Glomerular endothelial cell (primary cell): ENCODE measurements around the gene AP3S2. TPM values are rescaled to one million over a fixed set of nuclear protein-coding genes. Genes with fewer than 3 reads are reported as not detected.

Experiments
- DNase-seq: peaks from one replicate; pipeline ENCODE4 v3.0.0-alpha.2; 2011; ENCODE audit warnings: low read depth, low spot score; ENCODE audit errors: extremely low read depth
- total RNA-seq: library from RNA; depleted of rRNA; stranded (reverse); fragments of >200 nt; gene quantifications from 2 replicates; pipeline ENCODE4 v1.2.3, GENCODE V29; 2015

AP3S2 gene
- total RNA-seq, 1 donor from 2014 or later: 31.4 TPM

DNA sequence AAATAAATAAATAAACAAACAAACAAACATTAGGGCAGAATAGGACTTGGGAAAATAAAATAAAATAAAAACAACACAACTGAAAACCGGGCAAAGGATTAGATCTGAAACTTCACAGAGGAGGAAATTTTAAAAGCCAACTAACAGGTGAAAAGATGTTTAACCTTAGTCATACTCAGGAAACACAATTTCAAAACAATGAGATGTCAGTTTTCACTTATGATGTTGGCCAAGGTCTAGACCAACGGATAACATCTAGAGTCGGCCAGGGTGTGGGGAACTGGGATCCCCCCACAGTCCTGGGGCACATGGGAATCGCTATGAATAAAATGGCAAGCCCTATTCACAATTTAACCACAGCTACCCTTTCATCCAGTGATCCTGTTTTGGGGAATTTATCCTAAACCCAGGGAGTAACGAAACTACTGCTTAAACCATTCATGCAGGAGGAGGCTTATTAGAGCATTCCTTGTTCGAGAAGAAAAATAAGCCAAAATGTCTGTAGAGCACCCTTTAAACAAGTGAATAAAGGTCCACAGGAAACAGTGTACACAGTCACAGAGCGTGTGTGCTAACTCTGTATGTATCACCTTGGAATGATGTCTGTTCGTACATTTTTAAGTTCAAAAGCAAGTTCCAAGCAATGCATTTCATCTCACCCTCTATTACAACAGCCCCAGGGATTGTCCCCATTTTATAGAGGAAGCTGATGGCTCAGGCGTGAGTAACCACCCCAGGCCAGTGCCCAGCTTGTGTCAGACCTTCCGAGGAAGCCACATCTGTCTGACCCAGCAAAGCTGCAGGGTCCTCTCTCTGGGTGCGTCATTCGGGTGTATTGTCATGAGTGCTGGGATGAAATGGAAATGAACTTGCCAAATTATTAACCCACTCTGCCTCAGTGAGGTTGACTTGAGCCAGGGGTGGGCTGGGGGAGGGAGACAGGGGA, 72.9 kb downstream of the AP3S2 start:
- DNase-seq: no peak

DNA sequence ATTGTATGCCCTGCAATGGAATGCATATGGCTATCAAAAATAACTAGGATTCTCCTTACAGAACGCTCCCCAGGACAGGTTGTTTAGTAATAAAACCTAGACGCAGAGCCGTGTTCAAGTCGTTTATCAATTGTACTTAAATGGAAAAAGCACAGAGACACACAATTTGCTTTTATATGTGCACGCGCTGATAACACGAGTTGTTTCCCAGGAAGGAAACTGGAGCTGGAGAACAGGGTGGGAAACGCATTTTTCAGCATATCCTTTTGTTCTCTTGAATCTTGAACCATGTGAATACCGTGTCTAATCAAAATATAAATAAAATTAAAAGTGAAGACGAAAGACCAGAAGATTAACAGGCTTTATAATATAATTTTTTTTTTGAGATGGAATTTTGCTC, 75.5 kb downstream of the AP3S2 start:
- DNase-seq: no peak

DNA sequence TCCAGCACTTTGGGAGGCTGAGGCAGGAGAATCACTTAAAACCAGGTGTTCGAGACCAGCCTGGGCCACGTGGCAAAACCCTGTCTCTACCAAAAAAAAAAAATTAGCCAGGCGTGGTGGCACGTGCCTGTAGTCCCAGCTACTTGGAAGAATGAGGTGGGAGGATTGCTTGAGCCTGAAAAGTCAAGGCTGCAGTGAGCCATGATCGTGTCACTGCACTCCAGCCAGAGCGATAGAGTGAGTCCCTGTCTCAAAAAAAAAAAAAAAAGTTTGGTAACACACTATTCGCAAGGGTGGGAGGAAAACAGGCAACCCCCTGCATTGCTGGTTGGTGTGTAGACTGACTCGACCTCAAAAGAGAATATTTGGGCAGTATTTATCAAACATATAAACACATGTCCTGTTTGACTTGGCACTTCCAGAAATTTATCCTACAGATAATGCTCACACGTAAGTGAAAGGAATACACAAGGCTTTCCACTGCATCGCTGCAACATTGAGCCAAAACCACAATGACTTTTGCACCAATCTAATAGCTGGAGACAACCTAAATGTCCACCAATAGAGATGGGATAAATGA, 76.0 kb downstream of the AP3S2 start:
- DNase-seq: no peak

DNA sequence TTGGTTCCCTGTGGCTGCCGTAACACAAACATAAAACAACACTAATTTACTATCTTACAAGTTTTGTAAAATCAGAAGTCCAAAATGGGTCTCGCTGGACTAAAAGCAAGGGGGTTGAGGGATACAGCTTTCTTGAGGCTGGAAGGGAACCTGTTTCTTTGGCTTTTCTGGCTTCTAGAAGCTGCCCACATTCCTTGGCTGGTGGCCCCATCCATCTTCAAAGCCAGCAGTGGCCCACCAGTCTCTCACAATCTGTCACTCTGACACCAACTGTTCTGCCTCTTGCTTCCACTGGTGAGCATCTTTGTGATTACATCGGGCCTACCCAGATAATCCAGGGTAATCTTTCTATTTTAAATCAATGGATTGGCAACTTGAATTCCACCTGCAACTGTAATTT, 78.0 kb downstream of the AP3S2 start:
- no peak for DNase-seq

DNA sequence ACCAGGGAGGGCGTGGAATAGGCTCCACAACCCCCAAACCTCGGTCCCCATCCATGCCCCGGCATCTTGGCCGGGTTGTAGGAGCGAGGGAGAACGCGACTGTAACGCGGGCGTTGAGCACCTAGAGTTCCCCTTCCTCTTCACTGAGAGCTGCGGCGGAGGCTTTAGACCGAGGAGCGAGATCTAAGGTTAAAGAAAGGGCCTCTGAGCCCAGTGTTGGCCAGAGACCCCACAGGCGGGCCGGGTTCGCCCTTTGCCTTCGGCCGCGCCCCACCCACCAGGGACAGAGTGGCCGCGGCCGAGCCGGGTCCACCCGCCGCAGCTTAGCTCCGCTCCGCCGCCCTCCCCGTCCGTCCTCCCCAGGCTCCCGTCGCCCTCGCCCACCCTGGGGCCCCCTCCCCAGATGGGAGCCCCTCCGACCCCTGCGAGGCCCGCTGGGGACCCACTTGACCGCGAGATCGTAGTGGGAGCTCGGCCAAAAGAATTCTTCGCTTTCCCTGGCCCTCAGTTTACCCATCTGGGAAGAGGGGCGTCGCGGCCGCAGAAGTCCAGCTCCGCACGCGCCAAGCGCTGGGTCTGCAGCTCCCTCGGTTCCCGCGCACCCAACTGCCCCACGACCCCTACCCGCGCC, 79.6 kb downstream of the AP3S2 start:
- no peak for DNase-seq

DNA sequence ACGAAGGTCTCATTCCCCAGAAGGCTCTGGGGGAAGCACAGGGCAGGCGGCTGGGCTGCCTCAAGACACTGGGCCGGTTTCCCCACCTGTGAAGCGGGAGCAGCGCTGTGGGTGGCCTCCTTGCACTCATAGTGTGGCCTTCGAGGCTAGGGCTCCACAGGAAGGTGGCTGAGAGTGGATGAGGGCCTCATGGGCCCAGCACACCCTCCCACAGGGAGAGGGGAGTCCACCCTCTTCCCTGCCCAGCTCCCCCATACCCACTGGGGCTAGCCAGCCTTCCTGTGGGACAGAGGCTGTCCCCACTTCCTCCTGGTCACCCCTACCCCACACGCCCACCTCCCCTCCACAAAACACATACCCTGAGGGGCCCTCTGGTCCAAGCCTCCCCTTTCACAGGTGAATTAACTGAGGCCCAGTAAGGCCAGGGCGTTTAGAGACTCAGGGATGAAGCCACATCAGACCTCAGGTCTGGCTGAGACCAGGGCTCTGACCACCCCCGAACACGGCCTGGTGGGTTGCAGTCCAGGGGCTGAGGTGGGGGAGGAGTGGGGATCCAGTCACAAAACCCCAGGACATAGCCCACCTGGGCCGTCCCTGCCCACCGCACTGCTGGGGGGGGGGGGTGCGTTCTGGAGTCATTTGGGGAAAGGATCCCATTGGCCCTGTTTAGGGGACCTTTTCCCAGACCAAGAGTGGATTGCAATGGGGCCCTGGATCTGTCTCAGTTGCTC, 80.2 kb downstream of the AP3S2 start:
- no peak for DNase-seq

DNA sequence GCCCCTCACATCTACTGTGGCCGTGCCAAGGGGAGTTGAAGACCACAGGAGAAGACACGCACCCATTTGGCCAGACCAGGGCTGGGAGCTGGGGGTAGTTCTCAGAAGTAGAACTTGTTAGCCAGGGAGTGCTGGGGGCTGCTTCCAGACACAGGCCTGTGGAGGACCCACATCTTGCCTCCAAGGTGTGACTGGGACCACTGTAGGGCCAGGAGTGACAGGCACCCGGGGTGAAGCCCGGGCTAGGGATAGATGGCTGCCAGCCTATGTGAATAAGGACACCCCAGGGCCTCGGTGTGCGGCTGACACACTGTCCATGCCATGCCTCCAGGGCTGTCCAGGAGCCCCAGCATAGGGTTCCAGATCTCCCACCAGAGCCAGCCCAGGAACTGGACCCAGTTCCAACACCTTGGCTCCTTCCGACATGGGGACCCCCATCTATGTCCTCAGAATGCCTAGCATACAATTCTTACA, 80.9 kb downstream of the AP3S2 start:
- no peak for DNase-seq

DNA sequence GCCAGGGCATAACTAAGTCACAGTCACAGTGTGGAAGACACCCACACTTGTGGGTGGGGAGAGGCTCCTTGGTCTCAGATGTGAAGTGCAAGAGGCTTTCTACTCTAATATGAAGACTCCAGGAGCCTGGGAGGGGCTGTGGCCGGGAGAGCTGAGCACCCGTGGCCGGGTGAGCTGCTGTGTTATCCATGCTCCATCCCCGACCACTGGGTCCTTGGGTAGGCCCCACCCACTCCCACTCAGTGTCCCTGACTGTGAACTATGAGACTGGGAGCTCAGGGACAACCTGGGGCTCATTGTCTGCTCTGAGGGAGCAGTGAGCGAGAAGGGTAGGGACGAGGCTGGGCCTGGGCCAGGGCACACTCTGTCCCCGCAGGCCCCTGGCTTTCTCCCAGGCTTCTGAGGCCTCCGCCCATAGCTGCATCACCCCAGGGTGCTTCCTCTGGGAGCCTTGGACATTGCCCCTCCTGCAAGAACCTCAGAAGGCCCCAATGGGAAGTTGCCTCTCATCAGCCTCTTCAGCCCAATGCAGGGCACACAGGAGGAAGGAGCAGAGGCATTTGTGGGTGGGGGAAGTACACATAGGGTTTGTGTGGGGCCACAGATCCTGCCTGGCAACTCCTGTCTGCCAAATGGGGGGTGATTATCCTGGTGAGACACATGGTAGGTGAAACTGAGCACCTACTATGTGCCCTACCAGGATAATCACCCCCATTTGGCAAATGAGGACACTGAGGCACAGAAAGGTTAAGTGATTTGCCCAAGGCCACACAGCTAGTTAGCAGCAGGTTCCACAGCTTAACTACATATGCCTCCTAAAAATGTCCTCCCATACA, 81.6 kb downstream of the AP3S2 start:
- DNase-seq: no peak

DNA sequence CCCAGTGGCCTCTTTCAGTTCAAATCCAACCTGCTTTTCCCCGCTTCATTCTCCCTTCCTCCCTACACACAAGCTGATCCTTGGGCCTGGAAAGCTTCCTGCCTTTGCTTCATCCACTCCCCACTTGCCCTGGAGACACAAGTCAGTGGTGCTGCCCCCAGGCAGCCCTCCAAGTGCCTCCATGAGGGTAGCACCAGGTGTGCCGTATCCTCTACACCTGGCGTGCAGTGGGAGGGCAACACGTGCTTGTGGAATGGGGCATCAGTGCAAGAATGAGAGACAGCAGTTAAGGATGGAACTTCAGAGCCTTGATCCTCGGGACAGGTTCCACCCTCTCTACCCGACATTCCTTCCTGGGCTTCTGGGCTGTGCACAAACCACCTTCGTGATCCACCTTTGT, 83.0 kb downstream of the AP3S2 start:
- no peak for DNase-seq

DNA sequence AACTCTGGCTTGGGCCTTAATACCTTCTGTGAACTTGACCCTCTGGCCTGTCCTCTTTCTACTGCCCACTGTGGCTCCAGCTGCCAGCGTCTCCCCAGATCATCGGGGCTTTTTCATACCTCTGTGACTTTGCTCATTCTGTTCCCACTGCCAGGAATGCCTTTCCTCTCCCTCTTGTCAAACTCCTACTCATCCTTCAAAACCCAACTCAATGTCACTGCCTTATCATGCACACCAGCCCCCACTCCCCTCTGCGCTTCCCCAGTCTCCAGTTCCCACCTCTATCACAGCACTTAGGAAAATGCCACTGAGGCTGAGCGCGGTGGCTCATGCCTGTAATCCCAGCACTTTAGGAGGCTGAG, 84.0 kb downstream of the AP3S2 start:
- no peak for DNase-seq

DNA sequence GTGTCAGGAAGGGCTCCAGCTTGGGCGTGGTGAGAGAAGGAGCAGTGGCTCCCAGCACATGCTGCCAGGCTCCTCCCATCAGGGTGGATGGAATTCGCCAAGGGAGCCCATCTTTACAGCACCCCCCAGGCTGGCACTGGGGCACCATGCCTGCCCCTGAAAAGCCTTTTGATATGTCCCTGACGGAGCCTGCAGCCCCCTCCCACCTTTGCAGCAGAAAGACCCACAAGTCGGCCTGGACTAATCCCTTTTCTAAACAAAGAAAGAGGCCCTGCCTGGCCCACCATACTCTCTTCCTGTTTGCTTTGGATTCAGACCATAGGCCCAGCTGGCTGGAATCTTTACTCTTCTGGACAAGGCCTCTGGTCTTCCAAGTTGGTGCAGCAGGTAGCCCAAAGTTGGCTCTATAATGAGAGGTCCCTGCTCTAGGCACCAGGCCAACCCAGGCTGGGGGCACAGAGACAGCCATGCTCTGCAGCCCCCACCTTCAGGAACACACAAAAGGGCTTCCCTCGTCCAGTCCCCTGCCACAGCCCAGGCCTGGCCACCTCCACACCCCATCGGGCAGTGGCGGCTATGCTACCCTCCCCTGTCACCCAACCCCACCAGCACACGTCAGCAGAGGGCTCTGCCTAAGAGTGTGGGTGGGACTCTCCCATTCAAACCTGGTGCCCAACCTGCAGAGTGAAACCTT, 84.6 kb downstream of the AP3S2 start:
- no peak for DNase-seq

DNA sequence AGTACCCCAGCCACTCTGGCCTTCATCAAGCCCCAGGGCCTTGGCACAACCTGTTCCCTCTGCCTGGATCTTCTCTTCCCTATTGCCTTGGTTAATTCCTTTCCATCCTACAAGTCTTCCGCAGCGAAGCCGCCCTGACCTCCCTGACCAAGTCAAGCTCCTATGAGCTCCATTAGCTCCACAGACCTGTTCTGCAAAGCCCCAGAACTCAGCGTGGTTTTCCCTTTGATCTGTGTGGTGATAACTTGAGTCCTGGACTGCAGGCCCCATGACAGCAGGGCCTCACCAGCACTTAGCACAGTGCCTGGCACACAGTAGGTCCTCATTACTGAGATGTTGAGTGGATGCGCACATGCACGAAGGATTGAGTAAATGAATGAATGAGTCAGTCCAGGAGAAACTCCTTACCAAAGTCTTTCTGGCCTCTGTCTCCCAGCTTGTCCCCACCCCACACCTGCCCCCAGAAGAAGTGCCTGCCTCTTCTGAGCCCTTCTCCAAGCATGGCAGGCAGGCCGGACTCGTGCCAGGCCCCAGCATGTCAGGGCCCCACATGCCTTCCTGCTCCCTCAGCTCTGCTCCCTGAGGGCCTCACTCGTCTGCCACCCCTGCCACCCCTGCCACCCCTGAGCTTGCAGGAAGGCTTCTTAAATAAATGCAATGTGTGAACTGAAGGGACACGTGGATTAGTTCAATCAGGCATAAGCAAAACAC, 85.5 kb downstream of the AP3S2 start:
- no peak for DNase-seq

DNA sequence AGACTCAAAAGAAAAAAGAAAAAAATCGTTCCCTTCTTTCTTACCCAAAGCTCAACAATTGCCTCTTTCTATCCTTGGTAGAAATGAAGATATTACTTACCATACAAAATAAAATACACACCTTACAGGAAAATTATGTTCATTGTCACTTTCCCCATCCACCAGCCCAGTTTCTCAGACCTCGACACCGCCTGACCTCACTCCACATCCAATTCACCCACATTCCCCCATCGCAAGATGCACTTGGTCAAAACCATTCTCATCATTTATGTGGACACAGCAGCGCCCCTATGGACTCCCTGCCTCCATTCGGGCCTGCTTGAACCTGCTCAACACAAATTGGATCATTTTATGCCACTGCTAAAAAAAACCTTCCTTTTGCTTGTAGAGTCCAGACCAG, 86.1 kb downstream of the AP3S2 start:
- DNase-seq: no peak

DNA sequence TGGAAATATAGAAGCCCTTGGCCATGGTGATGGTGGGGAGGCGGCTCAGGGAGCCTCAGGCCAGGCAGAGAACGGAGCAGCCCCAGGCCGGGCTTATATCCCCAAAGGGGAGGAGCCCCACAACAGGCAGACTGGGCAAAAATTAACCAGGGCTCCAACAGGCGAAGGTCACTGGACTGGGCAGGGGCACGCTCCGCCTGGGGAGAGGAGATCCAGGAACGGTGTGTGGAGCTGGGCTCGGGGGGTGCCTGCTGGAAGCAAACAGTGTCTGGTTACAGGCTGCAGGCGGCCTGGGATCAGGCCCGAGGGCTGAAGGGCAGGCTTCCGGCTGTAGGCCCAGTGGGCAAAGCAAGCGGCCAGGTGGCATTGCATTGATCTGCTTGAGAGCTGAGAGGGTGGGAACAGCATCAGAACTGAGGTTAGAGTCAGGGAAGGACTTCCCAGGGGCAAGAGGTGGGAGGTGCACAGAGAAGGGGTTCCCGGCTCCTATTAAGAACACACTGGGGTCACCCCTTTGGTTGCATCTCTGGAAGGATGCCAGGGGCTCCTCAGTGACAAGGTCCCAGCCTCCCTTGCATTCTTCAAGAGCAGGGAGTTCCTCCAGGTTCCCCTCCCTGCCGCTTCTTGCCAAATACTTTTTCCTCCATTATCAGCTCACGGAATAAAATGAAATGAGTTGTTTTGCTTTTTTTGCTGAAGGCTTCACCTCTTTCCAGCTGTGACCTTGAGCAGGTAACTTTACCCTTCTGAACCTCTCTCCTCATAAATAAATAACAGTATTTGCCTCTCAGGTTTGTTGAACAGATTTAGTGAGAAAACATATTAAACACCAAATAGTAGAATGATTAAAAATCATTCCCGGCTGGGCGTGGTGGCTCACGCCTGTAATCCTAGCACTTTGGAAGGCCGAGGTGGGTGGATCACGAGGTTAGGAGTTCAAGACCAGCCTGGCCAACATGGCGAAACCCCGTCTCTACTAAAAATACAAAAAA, 86.9 kb downstream of the AP3S2 start:
- DNase-seq: no peak

DNA sequence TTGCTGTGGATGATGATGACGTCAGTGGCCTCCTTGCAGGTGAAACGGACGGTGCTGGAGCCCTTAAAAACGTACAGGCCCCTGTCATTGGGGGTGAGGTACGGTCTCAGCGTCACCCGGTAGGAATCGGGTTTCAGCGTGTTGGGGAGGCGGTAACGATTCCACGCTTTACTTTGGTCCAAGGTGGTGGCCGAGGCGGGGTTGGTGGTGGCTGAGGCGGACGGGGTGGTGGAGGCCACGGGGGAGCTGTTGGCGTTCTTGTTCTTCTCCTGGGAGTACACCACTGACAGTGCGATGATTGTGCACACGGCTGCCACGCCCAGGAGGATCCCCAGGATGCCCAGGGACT, 87.6 kb downstream of the AP3S2 start:
- no peak for DNase-seq

DNA sequence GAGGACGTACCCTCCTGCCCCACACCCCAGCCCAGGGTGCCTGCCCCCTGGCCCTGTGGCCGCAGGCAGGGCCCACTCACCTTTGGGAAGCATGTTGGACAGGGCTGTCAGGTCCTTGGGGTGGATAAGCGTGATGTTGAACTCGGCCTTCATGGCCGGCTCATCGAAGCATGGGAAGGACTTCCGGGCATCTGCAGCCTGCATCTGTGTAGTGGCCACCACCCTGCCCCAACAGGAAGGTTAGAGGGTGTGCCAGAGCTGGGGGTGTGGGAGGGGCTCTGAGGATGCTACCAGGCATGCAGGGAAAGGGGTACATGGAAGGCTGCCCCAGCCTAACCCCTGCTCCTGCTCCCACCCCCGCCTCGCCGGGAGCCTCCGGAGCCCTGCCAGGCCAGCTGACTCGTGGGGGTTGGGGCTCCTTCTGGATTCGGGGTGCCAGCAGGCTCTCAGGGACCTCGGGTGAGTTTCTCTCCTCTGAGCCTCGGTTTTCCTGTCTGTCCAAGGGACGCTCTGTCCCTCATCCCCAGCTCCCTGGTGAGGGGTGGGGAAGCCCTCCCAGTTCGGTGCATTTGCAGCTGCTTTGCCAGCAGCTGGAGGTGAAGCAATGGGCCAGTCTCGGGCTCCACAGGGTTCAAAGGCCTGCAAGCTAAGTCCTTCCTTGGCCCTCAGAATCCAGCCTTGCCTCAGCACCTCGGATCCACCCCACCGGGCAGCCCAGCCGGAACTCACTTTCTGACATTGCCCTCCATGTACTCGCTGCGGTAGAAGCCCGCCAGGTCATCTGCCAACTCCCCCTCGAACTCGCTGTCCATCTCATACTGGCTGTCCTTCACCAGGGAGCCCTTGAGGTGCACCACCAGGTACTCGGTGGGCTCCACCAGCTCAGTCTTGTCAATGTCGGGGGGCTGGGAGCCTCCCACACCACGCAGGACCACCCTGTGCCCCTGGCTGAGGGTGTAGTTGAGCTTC, 88.3 kb downstream of the AP3S2 start:
- no peak for DNase-seq
